HG02642 (cell line): ENCODE measurements around the gene ORM1.

Experiments
- ATAC-seq: cut with Tn5 transposase; IDR thresholded peaks from one replicate; pipeline ENCODE4 v1.9.1; 2021; ENCODE audit warnings: mild to moderate bottlenecking; ENCODE audit not compliant: unreplicated experiment, poor library complexity

ORM1 gene

GRCh38 chr9:114287001-114287762, 35.7 kb upstream of the ORM1 start:
- no peak for ATAC-seq

- ATAC-seq = no peak
Observed at GRCh38 chr9:114287763-114288192, 35.1 kb upstream of the ORM1 start.

GRCh38 chr9:114288193-114289091, 34.5 kb upstream of the ORM1 start:
- no peak for ATAC-seq

- no peak for ATAC-seq
Observed at GRCh38 chr9:114289106-114289505, 33.8 kb upstream of the ORM1 start.

- no peak for ATAC-seq
Observed at GRCh38 chr9:114289571-114290481, 33.1 kb upstream of the ORM1 start.

- no peak for ATAC-seq
Observed at GRCh38 chr9:114290561-114290986, 32.3 kb upstream of the ORM1 start.

- no peak for ATAC-seq
Observed at GRCh38 chr9:114291064-114291474, 31.8 kb upstream of the ORM1 start.

- no peak for ATAC-seq
Observed at GRCh38 chr9:114291886-114292590, 30.9 kb upstream of the ORM1 start.

GRCh38 chr9:114294664-114295063, 28.2 kb upstream of the ORM1 start:
- no peak for ATAC-seq

GRCh38 chr9:114296338-114296737, 26.6 kb upstream of the ORM1 start:
- no peak for ATAC-seq

- no peak for ATAC-seq
Observed at GRCh38 chr9:114299286-114300152, 23.4 kb upstream of the ORM1 start.

GRCh38 chr9:114300153-114300845, 22.6 kb upstream of the ORM1 start:
- no peak for ATAC-seq

GRCh38 chr9:114300846-114301797, 21.8 kb upstream of the ORM1 start:
- ATAC-seq = no peak

GRCh38 chr9:114301798-114302565, 20.9 kb upstream of the ORM1 start:
- no peak for ATAC-seq

- no peak for ATAC-seq
Observed at GRCh38 chr9:114302727-114303126, 20.2 kb upstream of the ORM1 start.

- no peak for ATAC-seq
Observed at GRCh38 chr9:114303571-114303970, 19.3 kb upstream of the ORM1 start.
